GM18868 (cell line): ENCODE results near the gene MPP2.
"Not testable (repeated sequence)": the region's sequence is repeated elsewhere in the genome, so short reads cannot be mapped to it uniquely, and the experiment has no call there.

ENCODE experiments used
- ATAC-seq: cut with Tn5 transposase; IDR thresholded peaks from one replicate; pipeline ENCODE4 v1.9.1; 2021; ENCODE audit warnings: mild to moderate bottlenecking, moderate library complexity; ENCODE audit not compliant: unreplicated experiment

MPP2 gene, protein sequence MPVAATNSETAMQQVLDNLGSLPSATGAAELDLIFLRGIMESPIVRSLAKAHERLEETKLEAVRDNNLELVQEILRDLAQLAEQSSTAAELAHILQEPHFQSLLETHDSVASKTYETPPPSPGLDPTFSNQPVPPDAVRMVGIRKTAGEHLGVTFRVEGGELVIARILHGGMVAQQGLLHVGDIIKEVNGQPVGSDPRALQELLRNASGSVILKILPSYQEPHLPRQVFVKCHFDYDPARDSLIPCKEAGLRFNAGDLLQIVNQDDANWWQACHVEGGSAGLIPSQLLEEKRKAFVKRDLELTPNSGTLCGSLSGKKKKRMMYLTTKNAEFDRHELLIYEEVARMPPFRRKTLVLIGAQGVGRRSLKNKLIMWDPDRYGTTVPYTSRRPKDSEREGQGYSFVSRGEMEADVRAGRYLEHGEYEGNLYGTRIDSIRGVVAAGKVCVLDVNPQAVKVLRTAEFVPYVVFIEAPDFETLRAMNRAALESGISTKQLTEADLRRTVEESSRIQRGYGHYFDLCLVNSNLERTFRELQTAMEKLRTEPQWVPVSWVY

DNA sequence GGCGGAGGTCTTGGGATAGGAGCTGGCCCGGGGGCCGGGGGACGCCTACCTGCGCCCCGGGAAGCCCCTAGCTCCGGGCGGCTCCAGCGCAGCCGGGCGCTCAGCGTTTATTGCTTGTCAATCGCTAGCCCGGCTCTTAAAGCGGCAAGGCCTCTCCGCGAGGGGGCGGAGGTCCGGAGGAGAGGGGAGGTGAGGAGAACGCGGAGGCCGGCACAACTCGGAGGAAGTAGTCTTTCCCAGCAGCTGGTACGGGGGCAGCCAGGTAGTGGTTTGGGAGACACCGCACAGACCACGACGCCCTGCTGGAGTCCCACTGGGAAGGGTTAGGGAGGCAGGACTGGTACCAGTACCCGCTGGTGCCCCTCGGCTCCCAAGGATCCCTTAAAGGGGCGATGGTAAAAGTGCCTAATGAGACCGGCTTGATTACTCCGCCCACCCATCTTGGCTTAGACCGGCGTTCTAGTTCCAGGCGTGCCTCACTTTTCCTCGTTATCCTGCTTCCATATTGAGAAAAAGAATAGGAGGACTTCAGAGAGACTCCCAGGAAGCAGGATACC is at the start of gene MPP2:
TSS of gene MPP2 (minus strand) at position 112 of the 557 bp plus-strand sequence. CDS start 3,076 bp downstream, outside the sequence.
- ATAC-seq: no peak

DNA sequence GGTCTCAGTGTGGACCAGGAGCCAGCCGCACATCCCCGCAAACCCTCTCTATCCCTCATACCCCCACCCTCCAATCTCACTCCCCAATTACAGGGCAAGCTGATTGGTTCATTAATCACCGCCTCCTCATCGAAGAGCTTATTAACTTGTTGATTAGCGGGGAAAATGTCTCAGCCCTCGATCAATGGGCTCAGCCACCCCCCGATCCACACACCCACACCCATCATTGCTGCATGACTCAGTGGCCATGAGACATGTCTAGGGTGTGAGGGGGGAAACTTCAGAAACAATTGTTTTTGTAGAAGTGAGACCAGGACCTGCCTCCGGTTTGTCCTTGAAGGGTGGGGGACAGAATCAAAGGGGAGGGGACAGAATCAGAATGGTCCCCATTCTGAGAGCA is 48.9 kb upstream of the MPP2 start:
- ATAC-seq: no peak

DNA sequence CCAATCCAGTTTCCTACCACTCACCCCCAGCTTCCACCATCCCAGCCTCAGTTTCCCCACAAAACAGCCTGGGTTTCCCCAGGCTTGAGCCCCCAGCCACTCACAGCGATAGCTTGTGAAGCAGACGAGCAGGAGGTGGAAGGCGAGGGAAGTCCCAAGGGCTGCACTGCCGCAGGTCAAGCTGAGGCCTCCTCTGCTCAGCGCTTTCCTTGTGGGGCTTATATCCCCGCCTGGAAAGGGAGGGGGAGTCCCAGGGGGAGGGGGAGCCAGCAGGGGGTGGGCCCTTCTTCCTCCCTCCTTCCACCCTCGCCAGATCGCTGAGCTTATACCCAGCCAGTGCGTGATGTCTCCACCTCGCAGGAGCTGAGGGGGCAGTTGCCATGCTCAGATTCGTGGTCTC is 46.4 kb upstream of the MPP2 start, which contains the start of gene PYY:
TSS of gene PYY (minus strand) at position 195 of the 400 bp plus-strand sequence. CDS start 457 bp downstream, outside the sequence.
- ATAC-seq: no peak

DNA sequence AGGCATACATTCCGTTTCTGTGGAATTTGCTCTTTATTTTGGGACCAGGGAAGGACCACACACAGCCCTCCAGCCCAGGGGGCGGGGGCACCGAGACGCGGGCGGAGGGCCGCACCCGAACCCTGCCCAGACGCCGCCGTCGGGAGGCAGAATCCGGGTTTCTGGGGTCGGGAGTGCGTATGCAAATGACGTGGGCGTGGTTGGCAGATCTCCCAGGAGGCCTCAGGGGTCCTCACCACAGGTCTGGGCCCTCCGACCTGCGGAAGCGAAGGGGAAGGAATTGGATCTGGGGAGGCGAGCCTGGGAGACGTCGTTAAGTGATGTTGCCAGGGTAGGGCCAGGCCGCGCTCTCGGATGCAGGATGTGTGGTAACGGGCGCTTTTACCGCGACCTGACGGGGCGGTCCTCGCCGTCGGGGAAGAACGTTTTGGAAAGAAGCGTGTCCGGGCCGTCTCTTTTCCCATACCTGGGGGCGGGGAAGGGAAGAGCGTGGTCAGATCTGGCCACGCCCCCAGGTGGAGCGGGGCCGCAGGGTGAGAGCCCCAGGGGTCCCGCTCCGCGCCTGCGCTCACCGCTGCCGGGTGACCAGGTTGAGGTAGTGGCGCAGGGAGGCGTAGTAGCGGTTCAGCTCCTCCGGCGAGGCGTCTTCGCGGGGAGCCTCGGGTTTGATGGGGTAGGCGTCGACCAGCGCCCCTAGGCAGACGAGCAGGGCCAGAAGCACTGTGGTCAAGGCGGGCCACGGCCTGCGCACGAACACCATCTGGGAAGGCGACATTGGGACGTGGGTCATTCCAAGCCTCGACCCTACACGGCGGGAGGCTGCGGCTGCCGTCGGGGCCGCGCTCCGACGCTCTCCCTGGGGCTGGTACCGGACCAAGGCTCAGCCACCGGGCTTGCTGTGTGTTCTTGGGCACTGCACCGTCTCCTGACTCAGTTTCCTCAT is 45.7 kb upstream of the MPP2 start:
- no peak for ATAC-seq

DNA sequence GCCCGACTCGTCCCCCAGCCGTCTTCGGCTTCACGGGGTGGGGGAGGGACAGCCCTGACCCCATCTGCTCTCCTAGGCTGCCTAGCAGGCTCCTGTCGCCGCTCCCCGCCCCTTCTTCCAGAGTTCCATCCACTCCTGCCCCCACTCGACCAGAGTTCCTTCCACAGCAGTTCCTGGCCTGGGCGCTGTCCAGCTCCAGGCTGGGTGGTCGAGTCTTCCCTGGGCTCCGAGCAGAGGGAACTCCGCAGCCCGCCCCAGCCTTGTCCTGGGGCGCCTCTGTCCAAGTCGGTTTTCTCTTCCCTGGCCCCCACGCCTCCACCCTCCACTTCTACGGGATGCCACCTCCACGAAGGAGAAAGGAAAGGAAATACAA is 45.0 kb upstream of the MPP2 start:
- ATAC-seq: no peak

DNA sequence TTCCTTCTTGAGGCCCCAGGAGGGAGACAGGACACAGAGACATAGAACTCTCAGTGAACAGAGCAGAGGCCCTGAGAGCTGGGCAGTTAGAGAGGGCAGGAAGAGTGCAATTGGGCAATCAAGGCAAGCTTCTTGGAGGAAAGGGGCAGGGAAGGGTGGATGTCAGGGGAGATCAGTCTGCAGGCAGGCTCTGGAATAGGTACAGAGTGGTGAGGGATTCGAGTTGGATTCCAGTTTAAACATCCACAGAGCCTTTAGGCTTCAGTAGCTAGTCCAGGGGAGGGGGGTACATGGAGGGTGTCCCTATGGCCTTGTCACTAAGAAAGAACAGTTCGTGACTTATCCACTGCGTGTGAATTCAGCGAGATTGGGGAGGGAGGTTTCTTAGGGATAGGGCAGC is 44.4 kb upstream of the MPP2 start:
- no peak for ATAC-seq

DNA sequence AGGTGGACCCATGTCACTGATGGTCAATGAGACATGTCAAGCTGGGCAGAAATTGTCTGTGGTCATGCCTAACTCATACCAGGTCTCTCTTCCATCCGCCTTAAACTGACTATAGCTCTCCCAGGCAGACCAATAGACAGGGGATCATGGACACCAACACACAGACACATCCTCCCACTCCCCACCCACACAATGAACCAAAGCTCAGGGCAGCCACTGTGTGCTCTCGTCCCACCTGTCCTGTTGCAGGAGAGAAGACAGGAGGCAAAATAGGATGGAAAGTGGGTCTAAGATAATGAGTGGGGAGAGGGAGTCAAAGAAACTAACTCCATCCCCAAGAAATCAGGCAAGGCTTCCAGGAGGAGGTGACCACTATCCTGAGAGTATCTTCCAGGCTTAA is 43.2 kb upstream of the MPP2 start:
- no peak for ATAC-seq

DNA sequence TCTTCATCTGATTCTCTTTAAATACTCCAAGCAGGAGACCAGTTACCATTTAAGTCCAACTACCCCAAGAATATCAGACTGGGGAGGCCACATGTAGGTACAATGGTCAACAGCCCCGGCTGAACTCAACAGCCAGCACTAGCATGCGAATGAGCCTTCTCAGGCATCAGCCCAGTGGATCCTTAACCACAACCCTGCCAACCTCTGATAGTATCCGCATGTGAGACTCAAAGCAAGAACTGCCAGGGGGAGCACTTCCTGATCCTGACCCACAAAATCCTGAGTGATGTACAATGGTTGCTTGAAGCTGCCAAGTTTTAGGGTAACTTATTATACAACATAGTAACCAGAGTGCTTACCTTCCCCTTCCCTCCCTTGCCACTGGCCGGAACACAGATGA is 42.4 kb upstream of the MPP2 start:
- no peak for ATAC-seq

DNA sequence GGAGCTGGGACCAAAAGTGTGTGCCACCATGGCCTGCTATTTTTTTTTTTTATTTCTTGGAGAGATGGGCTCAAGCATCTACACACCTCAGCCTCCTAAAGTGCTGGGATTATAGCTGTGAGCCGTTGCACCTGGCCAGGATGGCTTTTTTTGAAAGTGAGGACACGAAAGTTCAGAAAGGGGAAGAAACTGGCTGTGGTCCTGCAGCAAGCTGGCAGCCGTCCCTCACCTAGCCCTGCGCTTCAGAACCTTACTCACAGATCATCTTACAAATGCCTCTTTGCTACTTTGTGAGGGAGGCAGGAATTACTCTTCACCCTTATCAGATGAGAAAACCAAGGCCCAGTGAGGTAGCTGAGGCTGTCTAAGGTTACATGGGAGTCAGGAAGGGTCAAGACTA is 39.4 kb upstream of the MPP2 start:
- ATAC-seq: no peak

DNA sequence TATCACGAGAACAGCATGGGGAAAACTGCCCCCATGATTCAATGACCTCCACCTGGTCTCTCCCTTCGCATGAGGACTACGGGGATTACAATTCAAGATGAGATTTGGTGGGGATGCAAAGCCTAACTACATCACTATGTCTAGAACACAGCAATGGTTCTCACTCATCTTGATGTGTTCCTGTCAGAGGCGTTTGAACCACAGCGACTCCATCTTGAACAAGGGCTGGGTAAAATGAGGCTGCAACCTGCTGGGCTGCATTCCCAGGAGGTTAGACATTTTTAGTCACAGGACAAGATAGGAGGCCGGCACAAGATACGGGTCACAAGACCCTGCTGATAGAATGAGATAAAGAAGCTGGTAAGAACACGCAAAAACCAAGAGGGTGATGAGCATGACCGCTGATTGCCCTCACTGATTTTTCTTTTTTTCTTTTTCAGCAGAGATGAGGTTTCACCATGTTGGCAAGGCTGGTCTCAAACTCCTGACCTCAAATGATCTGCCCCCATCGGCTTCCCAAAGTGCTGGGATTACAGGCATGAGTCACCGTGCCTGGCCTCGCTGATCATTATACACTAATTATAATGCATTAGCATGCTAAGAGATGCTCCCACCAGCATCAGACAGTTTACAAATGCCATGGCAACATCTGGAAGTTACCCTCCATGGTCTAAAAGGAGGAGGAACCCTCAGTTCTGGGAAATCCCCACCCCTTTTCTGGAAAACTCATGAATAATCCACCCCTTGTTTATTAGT is 37.9 kb upstream of the MPP2 start:
- no peak for ATAC-seq

DNA sequence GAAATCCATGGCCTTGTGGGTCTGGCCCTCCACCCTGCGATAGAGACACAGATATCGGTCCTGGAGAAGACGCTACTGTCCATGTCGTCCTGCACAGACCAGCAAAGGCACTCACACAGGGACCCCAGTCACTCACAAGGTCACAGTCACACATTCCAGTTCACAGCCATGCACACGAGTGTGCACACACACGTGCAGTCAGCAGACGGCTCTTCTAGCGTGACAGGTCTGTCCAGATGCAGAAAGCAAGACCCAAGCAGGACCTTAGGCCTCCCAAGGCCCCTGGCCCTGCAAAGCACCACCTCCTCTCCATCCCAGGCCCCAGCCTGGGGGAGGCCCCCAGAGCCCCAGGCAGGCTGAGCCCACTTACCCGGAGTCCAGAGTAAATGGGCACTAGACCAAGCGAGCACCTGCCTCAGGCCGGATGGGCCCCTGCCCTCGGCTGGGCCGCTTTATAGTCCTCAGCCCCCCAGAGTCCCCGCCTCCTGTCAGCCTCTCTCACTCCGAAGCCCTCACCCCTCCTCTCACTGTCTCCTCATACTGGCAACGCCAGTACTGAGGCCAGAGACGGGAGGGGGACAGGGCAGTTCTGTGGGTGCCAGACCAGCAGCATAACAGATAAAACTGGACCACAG is 34.8 kb upstream of the MPP2 start, which contains the start of gene PPY:
TSS of gene PPY (minus strand) at position 426 of the 635 bp plus-strand sequence. CDS start 822 bp downstream, outside the sequence.
- ATAC-seq: no peak

DNA sequence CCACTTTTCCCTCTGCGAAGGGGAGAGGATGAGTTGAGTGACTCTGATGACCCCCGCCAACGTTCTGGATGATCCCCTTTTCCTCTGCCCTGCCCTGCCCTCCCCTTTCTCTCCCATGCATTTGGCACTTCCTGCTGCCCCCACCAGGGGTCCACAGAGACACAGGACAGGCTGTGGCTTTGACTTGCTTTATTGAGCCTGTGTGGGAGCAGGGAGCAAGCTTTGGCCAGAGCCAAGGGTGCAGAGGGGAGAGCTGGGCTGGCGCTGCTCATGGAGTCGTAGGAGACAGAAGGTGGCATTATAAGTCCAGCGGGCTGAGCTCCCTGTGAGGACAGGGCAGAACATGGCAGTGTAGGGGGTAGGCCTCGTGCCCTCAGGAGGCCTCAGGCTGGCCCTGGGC is 33.3 kb upstream of the MPP2 start:
- ATAC-seq: no peak

DNA sequence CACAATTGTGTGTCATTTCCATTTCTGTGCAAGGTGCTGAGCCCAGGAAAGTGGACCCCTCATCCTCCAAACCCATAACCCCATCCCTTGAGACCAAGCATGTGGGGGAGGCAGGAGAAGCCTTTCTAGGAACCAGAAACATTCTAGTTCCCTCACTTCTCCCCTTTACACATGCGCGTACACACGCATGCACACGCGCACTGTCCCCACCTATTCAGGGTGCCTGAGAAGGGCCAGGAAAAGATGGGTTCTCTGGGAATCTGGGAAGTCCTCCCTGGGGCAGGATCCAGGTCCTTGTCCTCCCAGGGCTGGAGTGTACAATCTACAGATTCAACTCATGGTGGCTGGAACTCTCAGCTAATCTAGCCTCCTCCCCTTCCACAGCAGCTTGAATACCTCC is 32.5 kb upstream of the MPP2 start:
- no peak for ATAC-seq

DNA sequence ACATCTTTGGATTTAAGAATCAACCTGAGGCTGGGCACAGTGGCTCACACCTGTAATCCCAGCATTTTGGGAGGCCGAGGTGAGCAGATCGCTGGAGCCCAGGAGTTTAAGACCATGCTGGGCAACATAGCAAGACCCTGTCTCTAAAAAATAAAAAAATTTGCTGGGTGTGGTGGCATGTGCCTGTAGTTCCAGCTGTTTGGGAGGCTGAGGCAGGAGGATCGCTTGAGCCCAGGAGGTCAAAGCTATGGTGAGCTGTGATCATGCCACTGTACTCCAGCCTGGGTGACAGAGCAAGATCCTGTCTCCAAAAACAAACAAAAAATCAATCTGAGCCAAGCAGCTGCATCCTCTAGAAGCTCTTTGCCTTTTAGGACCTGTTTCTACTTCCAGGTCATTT is 32.1 kb upstream of the MPP2 start:
- ATAC-seq: not testable (repeated sequence)

DNA sequence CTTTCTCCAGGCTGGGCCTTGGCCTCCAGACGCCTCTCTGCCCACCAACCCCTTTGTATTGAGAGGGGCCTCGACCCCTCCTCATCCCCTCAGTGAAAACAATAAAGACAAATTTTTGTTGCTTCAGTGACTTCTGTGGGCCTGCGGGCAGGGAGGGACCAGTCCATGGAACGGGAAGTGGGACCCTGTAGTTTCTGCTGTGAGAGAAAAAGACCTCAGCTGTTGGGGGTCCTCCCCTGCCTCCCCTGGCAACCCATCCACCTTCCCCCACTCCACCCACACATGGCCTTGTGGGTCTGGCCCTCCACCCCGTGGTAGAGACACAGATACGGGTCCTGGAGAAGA is 31.5 kb upstream of the MPP2 start:
- no peak for ATAC-seq

DNA sequence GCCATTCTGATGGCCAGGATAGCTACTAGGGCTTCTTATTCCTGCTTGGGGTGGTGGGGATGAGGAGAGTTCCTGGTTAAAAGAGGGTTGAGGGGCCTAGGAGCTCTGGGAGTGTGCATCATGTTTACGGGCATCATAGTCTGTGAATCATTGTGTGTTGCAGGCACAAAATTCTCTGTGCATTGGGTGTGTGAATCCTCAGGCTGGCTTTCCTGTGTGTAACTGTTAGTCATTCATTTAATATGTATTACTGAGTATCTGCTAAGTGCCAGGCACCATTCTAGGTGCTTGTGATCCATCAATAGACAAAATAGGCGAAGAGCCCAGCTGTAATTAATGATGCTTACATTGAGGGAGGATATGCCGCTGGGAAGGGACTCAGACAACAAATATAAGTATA is 29.1 kb upstream of the MPP2 start:
- ATAC-seq: no peak

DNA sequence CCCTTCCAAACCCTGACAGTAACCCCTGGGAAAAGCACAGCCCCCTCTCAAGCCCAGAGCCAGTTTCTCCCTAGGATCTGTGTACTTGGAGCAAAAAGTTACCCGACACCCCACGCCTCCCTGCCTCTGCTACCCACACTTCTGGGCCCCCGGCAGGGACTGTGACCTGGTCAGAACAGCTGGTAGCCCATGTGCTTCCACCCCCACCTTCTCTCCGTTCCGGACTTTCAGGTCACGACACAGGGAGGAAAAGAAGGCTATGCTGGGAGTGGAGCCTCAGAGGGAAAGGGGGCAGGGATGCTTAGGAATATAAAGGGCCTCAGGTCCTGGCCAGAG is 28.6 kb upstream of the MPP2 start:
- no peak for ATAC-seq

DNA sequence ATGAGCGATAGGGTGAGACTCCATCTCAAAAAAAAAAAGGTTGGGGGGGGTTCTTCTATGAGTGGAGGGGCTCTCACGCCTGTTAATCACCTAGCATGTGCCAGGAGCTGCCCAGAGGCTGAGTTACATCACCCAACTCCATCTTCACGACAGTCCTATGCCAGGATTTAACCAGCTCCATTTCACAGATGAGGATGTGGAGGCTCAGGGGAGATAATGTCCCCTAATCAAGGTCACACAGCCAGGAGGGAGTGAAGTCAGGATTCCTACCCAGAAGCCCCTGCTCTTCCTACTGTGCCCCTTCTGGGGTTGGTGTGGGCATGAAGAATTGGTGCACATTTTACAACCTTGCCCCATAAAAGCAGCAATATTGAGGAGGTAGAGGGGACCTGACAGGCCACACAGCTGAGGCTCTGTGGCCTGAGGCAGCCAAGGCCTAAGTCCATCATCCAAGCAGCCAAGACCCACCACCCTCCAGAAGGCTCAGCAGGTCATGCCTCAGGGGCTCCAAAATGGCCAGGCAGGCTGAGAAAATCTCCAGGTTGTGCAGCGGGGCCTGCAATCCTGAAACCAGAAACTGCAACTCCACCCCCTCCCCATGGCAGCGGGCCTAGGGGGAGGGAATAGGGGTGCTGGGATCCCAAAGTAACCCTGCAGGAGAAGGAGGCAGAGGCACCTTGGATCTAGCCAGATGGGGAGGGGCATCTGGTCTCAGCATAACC is 28.0 kb upstream of the MPP2 start:
- ATAC-seq: no peak

DNA sequence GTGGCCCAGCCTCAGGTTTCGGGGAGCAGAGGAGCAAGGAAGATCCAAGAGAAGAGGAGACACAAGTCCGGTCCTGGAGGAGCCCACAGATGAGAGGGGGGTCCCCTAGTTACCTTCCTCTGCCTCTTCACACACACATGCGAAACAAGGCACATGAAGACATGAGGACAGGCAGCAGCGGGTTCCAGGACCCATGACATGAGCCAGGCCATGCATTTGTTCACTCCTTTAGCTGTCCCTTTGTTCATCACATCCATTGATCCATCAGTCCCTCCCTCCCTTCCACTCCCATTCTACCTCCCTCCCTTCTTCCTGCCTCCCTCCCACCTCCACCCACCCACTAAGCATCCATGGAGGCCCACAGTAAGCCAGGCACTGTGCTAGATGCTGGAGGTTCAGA is 25.6 kb upstream of the MPP2 start:
- ATAC-seq: no peak

DNA sequence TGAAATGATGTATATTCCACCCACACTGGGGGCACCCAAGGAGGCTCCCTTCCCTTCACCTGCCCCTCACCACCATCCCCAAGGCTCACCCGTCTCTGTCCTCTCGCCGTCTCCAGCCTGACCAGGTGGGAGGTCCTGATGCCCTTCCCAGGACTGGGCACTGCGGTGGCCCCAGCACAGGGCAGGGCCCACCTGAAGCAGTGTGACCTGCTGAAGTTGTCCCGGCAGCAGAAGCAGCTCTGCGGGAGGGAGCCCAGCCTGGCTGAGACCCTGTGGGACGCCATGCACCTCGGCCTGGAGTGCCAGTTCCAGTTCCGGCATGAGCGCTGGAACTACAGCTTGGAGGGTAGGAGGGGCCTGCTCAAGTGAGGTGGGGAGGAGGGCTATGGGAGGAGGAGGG is 25.0 kb upstream of the MPP2 start:
- ATAC-seq: no peak
